DMS114 treated with DMSO at 0.1 percent for 48 hours (cell line): ENCODE data around the gene SCP2D1.
"Not testable (repeated sequence)": the region's sequence is repeated elsewhere in the genome, so short reads cannot be mapped to it uniquely, and the experiment has no call there.

Experiments used
- DNase-seq: peaks from one replicate; lab custom pipeline; 2025; ENCODE audit not compliant: unreplicated experiment; lab: John Stamatoyannopoulos, UW

Gene SCP2D1

GRCh38 chr20:18813483-18813882, at the start of gene SCP2D1:
Gene SCP2D1, plus strand, starts transcription at chr20:18813783. Its CDS starts 33 bp downstream, at chr20:18813816.
- no peak for DNase-seq

- DNase-seq: no peak
These were observed 45.9 kb upstream of the SCP2D1 start for GRCh38 chr20:18767676-18768075.

GRCh38 chr20:18773566-18773965, 40.0 kb upstream of the SCP2D1 start:
- DNase-seq: no peak

GRCh38 chr20:18774207-18774606, 39.4 kb upstream of the SCP2D1 start:
- DNase-seq: no peak

- DNase-seq: no peak
These were observed 38.0 kb upstream of the SCP2D1 start for GRCh38 chr20:18775633-18776032.

GRCh38 chr20:18778690-18779392, 34.7 kb upstream of the SCP2D1 start:
- no peak for DNase-seq

GRCh38 chr20:18780385-18781130, 33.0 kb upstream of the SCP2D1 start:
- DNase-seq: no peak

- DNase-seq: no peak
These were observed 32.1 kb upstream of the SCP2D1 start for GRCh38 chr20:18781509-18781908.

GRCh38 chr20:18783385-18783959, 30.1 kb upstream of the SCP2D1 start:
- no peak for DNase-seq

GRCh38 chr20:18787046-18787445, 26.5 kb upstream of the SCP2D1 start:
- not testable (repeated sequence) for DNase-seq

- DNase-seq: no peak
These were observed 25.6 kb upstream of the SCP2D1 start for GRCh38 chr20:18788021-18788420.

GRCh38 chr20:18790787-18791186, 22.8 kb upstream of the SCP2D1 start:
- DNase-seq: no peak

- DNase-seq: peak; percentile 86
These were observed 19.8 kb upstream of the SCP2D1 start for GRCh38 chr20:18793625-18794427.

- no peak for DNase-seq
These were observed 19.2 kb upstream of the SCP2D1 start for GRCh38 chr20:18794428-18794787.

GRCh38 chr20:18795366-18795765, 18.2 kb upstream of the SCP2D1 start:
- no peak for DNase-seq

- DNase-seq: no peak
These were observed 17.2 kb upstream of the SCP2D1 start for GRCh38 chr20:18796282-18796833.

- DNase-seq: no peak
These were observed 12.1 kb upstream of the SCP2D1 start for GRCh38 chr20:18801516-18801915.

GRCh38 chr20:18802012-18802634, 11.5 kb upstream of the SCP2D1 start:
- DNase-seq: no peak

- DNase-seq: no peak
These were observed 7.7 kb upstream of the SCP2D1 start for GRCh38 chr20:18805881-18806280.

GRCh38 chr20:18808712-18809111, 4.9 kb upstream of the SCP2D1 start:
- no peak for DNase-seq

- no peak for DNase-seq
These were observed 2.4 kb upstream of the SCP2D1 start for GRCh38 chr20:18811186-18811585.
